Measurements from ENCODE around the gene GTPBP2.
A peak's percentile ranks its signal among the peaks of the same experiment; 100 is the strongest.

Gene GTPBP2

DNA sequence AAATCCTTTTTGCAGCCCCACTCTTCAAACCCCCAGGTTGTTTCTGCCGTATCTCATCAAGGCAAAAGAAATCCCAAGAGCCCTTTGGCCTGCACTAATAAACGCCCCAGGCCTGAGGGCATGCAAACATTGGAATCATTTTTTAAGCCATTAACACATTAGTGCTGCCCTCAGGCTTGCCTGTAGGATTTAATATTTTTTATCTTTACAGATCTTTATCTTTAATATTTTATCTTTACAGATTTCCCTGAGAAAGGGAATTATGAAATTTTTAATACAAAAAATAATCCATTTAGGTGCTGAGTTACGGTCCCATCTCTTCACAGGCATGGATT lies 14.7 kb downstream of the GTPBP2 start (continued):
- TF ChIP-seq, protein P1, sequence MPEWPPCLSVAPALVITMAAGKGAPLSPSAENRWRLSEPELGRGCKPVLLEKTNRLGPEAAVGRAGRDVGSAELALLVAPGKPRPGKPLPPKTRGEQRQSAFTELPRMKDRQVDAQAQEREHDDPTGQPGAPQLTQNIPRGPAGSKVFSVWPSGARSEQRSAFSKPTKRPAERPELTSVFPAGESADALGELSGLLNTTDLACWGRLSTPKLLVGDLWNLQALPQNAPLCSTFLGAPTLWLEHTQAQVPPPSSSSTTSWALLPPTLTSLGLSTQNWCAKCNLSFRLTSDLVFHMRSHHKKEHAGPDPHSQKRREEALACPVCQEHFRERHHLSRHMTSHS (tag by site-specific recombination; IDR thresholded peaks at IDR 0.05) = no peak
- TF ChIP-seq ZNF555 (tag by site-specific recombination; conservative IDR thresholded peaks at IDR 0.05) (no peak), ZNF350 (tag by site-specific recombination; IDR thresholded peaks at IDR 0.05) (no peak), SP7 (tag by site-specific recombination; IDR thresholded peaks at IDR 0.05) (no peak), ZNF792 (tag by site-specific recombination; IDR thresholded peaks at IDR 0.05) (no peak), ZNF155 (tag by site-specific recombination; IDR thresholded peaks at IDR 0.05) (no peak)
- TF ChIP-seq, protein P2, sequence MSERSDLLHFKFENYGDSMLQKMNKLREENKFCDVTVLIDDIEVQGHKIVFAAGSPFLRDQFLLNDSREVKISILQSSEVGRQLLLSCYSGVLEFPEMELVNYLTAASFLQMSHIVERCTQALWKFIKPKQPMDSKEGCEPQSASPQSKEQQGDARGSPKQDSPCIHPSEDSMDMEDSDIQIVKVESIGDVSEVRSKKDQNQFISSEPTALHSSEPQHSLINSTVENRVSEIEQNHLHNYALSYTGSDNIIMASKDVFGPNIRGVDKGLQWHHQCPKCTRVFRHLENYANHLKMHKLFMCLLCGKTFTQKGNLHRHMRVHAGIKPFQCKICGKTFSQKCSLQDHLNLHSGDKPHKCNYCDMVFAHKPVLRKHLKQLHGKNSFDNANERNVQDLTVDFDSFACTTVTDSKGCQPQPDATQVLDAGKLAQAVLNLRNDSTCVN (tag by site-specific recombination; optimal IDR thresholded peaks at IDR 0.05) = no peak

DNA sequence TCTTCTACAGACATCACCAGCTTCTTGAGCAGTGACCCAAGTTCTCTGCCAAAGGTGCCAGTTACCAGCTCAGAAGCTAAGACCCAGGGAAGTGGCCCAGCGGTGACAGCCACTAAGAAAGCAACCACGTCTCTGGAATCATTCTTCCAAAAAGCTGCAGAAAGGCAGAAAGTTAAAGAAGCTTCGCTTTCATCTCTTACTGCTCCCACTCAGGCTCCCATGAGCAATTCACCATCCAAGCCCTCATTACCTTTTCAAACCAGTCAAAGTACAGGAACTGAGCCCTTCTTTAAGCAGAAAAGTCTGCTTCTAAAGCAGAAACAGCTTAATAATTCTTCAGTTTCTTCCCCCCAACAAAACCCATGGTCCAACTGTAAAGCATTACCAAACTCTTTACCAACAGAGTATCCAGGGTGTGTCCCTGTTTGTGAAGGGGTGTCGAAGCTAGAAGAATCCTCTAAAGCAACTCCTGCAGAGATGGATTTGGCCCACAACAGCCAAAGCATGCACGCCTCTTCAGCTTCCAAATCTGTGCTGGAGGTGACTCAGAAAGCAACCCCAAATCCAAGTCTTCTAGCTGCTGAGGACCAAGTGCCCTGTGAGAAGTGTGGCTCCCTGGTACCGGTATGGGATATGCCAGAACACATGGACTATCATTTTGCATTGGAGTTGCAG lies 15.2 kb downstream of the GTPBP2 start:
- TF ChIP-seq, protein P2 (tag by site-specific recombination; optimal IDR thresholded peaks at IDR 0.05) = no peak
- TF ChIP-seq ZBTB20 (tag by site-specific recombination; IDR thresholded peaks at IDR 0.05) = no peak
- no peak for TF ChIP-seq MEIS1 (CRISPR knock-in tag; IDR thresholded peaks at IDR 0.05; ENCODE audit: borderline replicate concordance)
- no peak for TF ChIP-seq ZNF112 (tag by site-specific recombination; IDR thresholded peaks at IDR 0.05)
- TF ChIP-seq, protein P3, sequence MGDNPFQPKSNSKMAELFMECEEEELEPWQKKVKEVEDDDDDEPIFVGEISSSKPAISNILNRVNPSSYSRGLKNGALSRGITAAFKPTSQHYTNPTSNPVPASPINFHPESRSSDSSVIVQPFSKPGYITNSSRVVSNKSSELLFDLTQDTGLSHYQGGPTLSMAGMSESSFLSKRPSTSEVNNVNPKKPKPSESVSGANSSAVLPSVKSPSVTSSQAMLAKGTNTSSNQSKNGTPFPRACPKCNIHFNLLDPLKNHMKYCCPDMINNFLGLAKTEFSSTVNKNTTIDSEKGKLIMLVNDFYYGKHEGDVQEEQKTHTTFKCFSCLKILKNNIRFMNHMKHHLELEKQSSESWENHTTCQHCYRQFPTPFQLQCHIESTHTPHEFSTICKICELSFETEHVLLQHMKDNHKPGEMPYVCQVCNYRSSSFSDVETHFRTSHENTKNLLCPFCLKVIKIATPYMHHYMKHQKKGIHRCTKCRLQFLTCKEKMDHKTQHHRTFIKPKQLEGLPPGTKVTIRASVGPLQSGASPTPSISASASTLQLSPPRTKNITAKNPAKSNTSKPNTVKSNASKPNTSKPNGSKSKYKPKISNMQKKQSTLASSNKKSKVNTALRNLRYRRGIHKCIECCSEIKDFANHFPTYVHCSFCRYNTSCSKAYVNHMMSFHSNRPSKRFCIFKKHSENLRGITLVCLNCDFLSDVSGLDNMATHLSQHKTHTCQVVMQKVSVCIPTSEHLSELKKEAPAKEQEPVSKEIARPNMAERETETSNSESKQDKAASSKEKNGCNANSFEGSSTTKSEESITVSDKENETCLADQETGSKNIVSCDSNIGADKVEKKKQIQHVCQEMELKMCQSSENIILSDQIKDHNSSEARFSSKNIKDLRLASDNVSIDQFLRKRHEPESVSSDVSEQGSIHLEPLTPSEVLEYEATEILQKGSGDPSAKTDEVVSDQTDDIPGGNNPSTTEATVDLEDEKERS (tag by site-specific recombination; IDR thresholded peaks at IDR 0.05) = no peak
- TF ChIP-seq ZNF600 (tag by site-specific recombination; IDR thresholded peaks at IDR 0.05) = 0 out of 2 replicates have a peak, but pooled peaks have one; percentile 28
- no peak for TF ChIP-seq ZNF341 (tag by site-specific recombination; IDR thresholded peaks at IDR 0.05; ENCODE audit: low read depth)
- Histone ChIP-seq H3K36me3 (ENCODE audit: control insufficient read depth in 2 of 2, insufficient read depth in 1 of 2, low read length in 2 of 2) (peaks cover 48 to 61% of the 10 kb centered on the region in 2 experiments), H3K9me3 (ENCODE audit: control insufficient read depth, insufficient read depth, low read depth, low read length) (no peaks in the 10 kb centered on the region), H3K4me3 (ENCODE audit: low read depth, low read length) (no peak overlapping the region), H3K27ac (ENCODE audit: extremely low read depth, low read depth, low read length) (peak overlapping the region; percentile 17; the same call in 1 of the 2 replicates), H3K4me1 (ENCODE audit: control insufficient read depth, insufficient read depth, low read length) (no peaks in the 10 kb centered on the region)
- CTCF ChIA-PET = interaction anchor here (0.6 to 1.3 kb wide), 4 partner anchors 12 to 159 kb away, joined by 3 read pairs; no protein-coding TSS in a partner anchor
- POLR2A ChIA-PET = interaction anchor here (0.7 to 1.2 kb wide), 3 partner anchors 9 to 16 kb away, joined by 3 to 9 read pairs (median 4); partner anchors contain the start of gene GTPBP2

DNA sequence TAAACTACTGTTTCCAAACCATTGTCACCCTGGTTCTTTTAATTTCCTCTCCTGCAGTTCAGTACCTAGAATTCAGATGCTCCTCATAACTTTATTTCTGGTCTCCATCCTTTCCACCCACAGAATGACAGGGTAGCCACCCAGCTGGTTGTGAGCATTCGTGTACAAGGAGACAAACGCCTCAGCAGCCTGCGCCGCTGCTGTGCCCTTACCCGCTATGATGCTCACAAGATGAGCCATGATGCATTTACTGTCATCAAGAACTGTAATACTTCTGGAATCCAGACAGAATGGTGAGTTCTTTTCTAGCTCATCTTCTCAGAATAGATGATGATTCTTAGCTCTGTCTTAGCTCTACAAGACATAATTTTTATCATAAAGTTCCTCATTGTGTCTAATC lies 18.6 kb downstream of the GTPBP2 start:
- ChIA-PET POLR2A (interaction anchor here (0.8 to 1.4 kb wide), 4 partner anchors 8 to 34 kb away, joined by 3 to 9 read pairs (median 4); partner anchors contain the start of gene GTPBP2), CTCF (interaction anchor here (0.6 to 6.1 kb wide), 10 partner anchors 8 to 470 kb away, joined by 3 to 63 read pairs (median 5); no protein-coding TSS in a partner anchor)
- Histone ChIP-seq H3K36me3 (ENCODE audit: control insufficient read depth in 2 of 2, insufficient read depth in 1 of 2, low read length in 2 of 2) (peaks cover 61 to 77% of the 10 kb centered on the region in 2 experiments), H3K4me3 (ENCODE audit: low read depth, low read length) (no peak overlapping the region), H3K27ac (ENCODE audit: extremely low read depth, low read depth, low read length) (no peak overlapping the region), H3K4me1 (ENCODE audit: control insufficient read depth, insufficient read depth, low read length) (no peaks in the 10 kb centered on the region), H3K9me3 (ENCODE audit: control insufficient read depth, insufficient read depth, low read depth, low read length) (no peaks in the 10 kb centered on the region)
- no peak for TF ChIP-seq KLF10 (tag by site-specific recombination; IDR thresholded peaks at IDR 0.05)
- TF ChIP-seq ZNF10 (tag by site-specific recombination; IDR thresholded peaks at IDR 0.05) = no peak
- TF ChIP-seq HOXD13 (CRISPR knock-in tag; IDR thresholded peaks at IDR 0.05; ENCODE audit: borderline replicate concordance) = no peak
- no peak for TF ChIP-seq ZFP41 (tag by site-specific recombination; IDR thresholded peaks at IDR 0.05; ENCODE audit: borderline replicate concordance)
- TF ChIP-seq ZNF174 (tag by site-specific recombination; IDR thresholded peaks at IDR 0.05) = no peak
- TF ChIP-seq ZNF132 (tag by site-specific recombination; IDR thresholded peaks at IDR 0.05; ENCODE audit: borderline replicate concordance) = no peak
- TF ChIP-seq ZFHX2 (tag by site-specific recombination; conservative IDR thresholded peaks at IDR 0.05) = no peak
- TF ChIP-seq, protein P4, sequence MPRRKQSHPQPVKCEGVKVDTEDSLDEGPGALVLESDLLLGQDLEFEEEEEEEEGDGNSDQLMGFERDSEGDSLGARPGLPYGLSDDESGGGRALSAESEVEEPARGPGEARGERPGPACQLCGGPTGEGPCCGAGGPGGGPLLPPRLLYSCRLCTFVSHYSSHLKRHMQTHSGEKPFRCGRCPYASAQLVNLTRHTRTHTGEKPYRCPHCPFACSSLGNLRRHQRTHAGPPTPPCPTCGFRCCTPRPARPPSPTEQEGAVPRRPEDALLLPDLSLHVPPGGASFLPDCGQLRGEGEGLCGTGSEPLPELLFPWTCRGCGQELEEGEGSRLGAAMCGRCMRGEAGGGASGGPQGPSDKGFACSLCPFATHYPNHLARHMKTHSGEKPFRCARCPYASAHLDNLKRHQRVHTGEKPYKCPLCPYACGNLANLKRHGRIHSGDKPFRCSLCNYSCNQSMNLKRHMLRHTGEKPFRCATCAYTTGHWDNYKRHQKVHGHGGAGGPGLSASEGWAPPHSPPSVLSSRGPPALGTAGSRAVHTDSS (tag by site-specific recombination; IDR thresholded peaks at IDR 0.05) = no peak
- no peak for TF ChIP-seq ZNF791 (tag by site-specific recombination; IDR thresholded peaks at IDR 0.05)
- TF ChIP-seq, protein P5, sequence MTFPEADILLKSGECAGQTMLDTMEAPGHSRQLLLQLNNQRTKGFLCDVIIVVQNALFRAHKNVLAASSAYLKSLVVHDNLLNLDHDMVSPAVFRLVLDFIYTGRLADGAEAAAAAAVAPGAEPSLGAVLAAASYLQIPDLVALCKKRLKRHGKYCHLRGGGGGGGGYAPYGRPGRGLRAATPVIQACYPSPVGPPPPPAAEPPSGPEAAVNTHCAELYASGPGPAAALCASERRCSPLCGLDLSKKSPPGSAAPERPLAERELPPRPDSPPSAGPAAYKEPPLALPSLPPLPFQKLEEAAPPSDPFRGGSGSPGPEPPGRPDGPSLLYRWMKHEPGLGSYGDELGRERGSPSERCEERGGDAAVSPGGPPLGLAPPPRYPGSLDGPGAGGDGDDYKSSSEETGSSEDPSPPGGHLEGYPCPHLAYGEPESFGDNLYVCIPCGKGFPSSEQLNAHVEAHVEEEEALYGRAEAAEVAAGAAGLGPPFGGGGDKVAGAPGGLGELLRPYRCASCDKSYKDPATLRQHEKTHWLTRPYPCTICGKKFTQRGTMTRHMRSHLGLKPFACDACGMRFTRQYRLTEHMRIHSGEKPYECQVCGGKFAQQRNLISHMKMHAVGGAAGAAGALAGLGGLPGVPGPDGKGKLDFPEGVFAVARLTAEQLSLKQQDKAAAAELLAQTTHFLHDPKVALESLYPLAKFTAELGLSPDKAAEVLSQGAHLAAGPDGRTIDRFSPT (tag by site-specific recombination; IDR thresholded peaks at IDR 0.05) = no peak
